GM12878 (cell line): ENCODE measurements around the gene MYBL2. TPM values are rescaled to one million over a fixed set of nuclear protein-coding genes. Genes with fewer than 3 reads are reported as not detected.

Experiments used
- ATAC-seq: fragments of 200-7000 bp; cut with Tn5 transposase; 3 replicates; pipeline ENCODE4 v1.9.1; 2020; ENCODE audit warnings: mild to moderate bottlenecking, moderate library complexity
- BruUV-seq: library from RNA; stranded (reverse); fragments of 400-500 nt; replicated peaks from 2 replicates; lab custom pipeline; 2021; lab: Mats Ljungman, UMichigan
- CTCF ChIA-PET: fragments of 300-600 bp; sonication (Branson Sonifier 250); formaldehyde crosslinking; extraction: SDS; loops from one replicate; lab custom pipeline; 2021; ENCODE audit warnings: inconsistent platforms; lab: Yijun Ruan, JAX
- POLR2A ChIA-PET: fragments of 350-600 bp; formaldehyde crosslinking; extraction: SDS; loops from one replicate; lab custom pipeline; 2021; ENCODE audit warnings: inconsistent platforms; lab: Charles Lee
- RAD21 ChIA-PET: fragments of 300-600 bp; sonication (Branson Sonifier 250); formaldehyde crosslinking; loops from one replicate; lab custom pipeline; 2023; ENCODE audit warnings: antibody characterized with exemption; ENCODE audit not compliant: unreplicated experiment; lab: Charles Lee
- SMC1A ChIA-PET: fragments of 300-600 bp; sonication (Branson Sonifier 250); formaldehyde crosslinking; loops from one replicate; lab custom pipeline; 2023; ENCODE audit not compliant: unreplicated experiment, uncharacterized antibody; lab: Charles Lee
- DNase-seq: peaks from one replicate; pipeline ENCODE4 v3.0.0-alpha.2; 2011; ENCODE audit warnings: low read depth, low spot score
- FAIRE-seq: peaks from 3 replicates; lab custom pipeline; 2011; peaks lifted over from hg19 to GRCh38; lab: Jason Lieb, UNC
- H2AFZ ChIP-seq: 2 replicates; pipeline ENCODE4 v1.6.0; 2011; ENCODE audit warnings: low read depth, low read length, control low read depth; ENCODE audit not compliant: control insufficient read depth
- H3K27ac ChIP-seq: 2 replicates; pipeline ENCODE4 v1.5.1; 2011; ENCODE audit warnings: control low read depth; ENCODE audit not compliant: control insufficient read depth, insufficient read depth
- H3K27me3 ChIP-seq, 2 experiments: replicated peaks in 1 of 2; 2 replicates each; pipeline versions ENCODE4 v1.6.0 to v1.6.1; 2011; ENCODE audit warnings: low read length in 1 of 2; ENCODE audit not compliant: control insufficient read depth in 2 of 2, insufficient read depth in 2 of 2
- H3K36me3 ChIP-seq, 2 experiments: 2 replicates each; pipeline ENCODE4 v1.5.1; 2011; ENCODE audit warnings: low read length in 1 of 2; ENCODE audit not compliant: control insufficient read depth in 2 of 2, insufficient read depth in 2 of 2
- H3K4me1 ChIP-seq: 2 replicates; pipeline ENCODE4 v1.6.1; 2011; ENCODE audit warnings: mild to moderate bottlenecking, low read length, moderate library complexity, mixed read lengths; ENCODE audit not compliant: control insufficient read depth, insufficient read depth
- H3K4me2 ChIP-seq: 2 replicates; pipeline ENCODE4 v1.6.0; 2011; ENCODE audit warnings: control low read depth; ENCODE audit not compliant: control insufficient read depth, insufficient read depth
- H3K4me3 ChIP-seq: fragments of 200-600 bp; sonication (generic); 2 replicates; pipeline ENCODE4 v1.5.1; 2016
- H3K79me2 ChIP-seq: 2 replicates; pipeline ENCODE4 v1.6.0; 2011; ENCODE audit warnings: low read length; ENCODE audit not compliant: control insufficient read depth, insufficient read depth
- H3K9ac ChIP-seq: 2 replicates; pipeline ENCODE4 v1.8.0; 2011; ENCODE audit warnings: low read length, control low read depth, mixed read lengths; ENCODE audit not compliant: control insufficient read depth, insufficient read depth
- H3K9me3 ChIP-seq: replicated peaks from 3 replicates; pipeline ENCODE4 v1.5.1; 2011; ENCODE audit warnings: mild to moderate bottlenecking, low read length; ENCODE audit not compliant: control insufficient read depth, insufficient read depth
- H4K20me1 ChIP-seq: 2 replicates; pipeline ENCODE4 v1.6.0; 2011; ENCODE audit not compliant: control insufficient read depth, insufficient read depth
- ASH2L ChIP-seq: fragments of 300-600, 200-600 bp; sonication (generic); IDR thresholded peaks from 2 replicates; pipeline ENCODE4 v1.6.1; 2017; ENCODE audit warnings: low read depth, mild to moderate bottlenecking, borderline replicate concordance
- FOS ChIP-seq: IDR thresholded peaks from 3 replicates; pipeline ENCODE4 v1.6.1; 2011; ENCODE audit warnings: borderline replicate concordance; ENCODE audit not compliant: insufficient read length; ENCODE audit errors: extremely low read depth
- MEF2A ChIP-seq: IDR thresholded peaks from 2 replicates; pipeline ENCODE4 v1.6.1; 2011; ENCODE audit warnings: low read depth, mild to moderate bottlenecking, low read length, moderate library complexity; ENCODE audit not compliant: insufficient read depth
- NFYA ChIP-seq: IDR thresholded peaks from 2 replicates; pipeline ENCODE4 v1.6.1; 2011; ENCODE audit warnings: low read depth, mild to moderate bottlenecking, low read length, improper control_type of control experiment, borderline replicate concordance
- NR2F1 ChIP-seq: fragments of 450-650 bp; conservative IDR thresholded peaks from 2 replicates; pipeline ENCODE4 v1.6.1; 2017; ENCODE audit warnings: mild to moderate bottlenecking
- PAX8 ChIP-seq: fragments of 450-650 bp; IDR thresholded peaks from 2 replicates; pipeline ENCODE4 v1.6.1; 2017; ENCODE audit warnings: mild to moderate bottlenecking, moderate library complexity
- PML ChIP-seq: IDR thresholded peaks from 2 replicates; pipeline ENCODE4 v1.6.1; 2012; ENCODE audit warnings: low read length, inconsistent platforms
- RCOR1 ChIP-seq: conservative IDR thresholded peaks from 2 replicates; pipeline ENCODE4 v1.6.1; 2012; ENCODE audit warnings: low read depth, low read length, improper control_type of control experiment
- RELB ChIP-seq: fragments of 450-650 bp; IDR thresholded peaks from 2 replicates; pipeline ENCODE4 v1.6.1; 2017; ENCODE audit warnings: low read depth, mild to moderate bottlenecking, moderate library complexity
- RFX5 ChIP-seq: IDR thresholded peaks from 2 replicates; pipeline ENCODE4 v1.6.1; 2011; ENCODE audit warnings: low read depth, low read length, improper control_type of control experiment
- SUPT20H ChIP-seq: IDR thresholded peaks from 2 replicates; pipeline ENCODE4 v1.6.1; 2011; ENCODE audit warnings: low read depth, mild to moderate bottlenecking, low read length, moderate library complexity, borderline replicate concordance; ENCODE audit not compliant: control insufficient read depth
- ZBTB40 ChIP-seq: fragments of 450-650 bp; IDR thresholded peaks from 2 replicates; pipeline ENCODE4 v1.6.1; 2016; ENCODE audit warnings: mild to moderate bottlenecking, moderate library complexity, borderline replicate concordance
- ZNF217 ChIP-seq: fragments of 450-650 bp; IDR thresholded peaks from 2 replicates; pipeline ENCODE4 v1.6.1; 2017; ENCODE audit warnings: antibody characterized with exemption, mild to moderate bottlenecking
- ZNF592 ChIP-seq: fragments of 450-650 bp; IDR thresholded peaks from 2 replicates; pipeline ENCODE4 v1.6.1; 2017; ENCODE audit warnings: mild to moderate bottlenecking, moderate library complexity
- WGBS: methylation state at CpG from one replicate; pipeline ENCODE4 v1.1.6; 2016; ENCODE audit warnings: low lambda C conversion rate; ENCODE audit not compliant: insufficient replicate concordance, insufficient coverage; ENCODE audit errors: missing lambda C conversion rate; 5-methylcytosine and 5-hydroxymethylcytosine counted together
- in situ Hi-C: fragments of 300-500 bp; cut with MboI; formaldehyde crosslinking; loops from 9 replicates; pipeline ENCODE4 v1.14.3; 2018; ENCODE audit warnings: mixed read lengths
- intact Hi-C: fragments of 100-400 bp; cut with micrococcal nuclease; formaldehyde crosslinking; loops from one replicate; pipeline ENCODE4 v1.14.2; 2022; ENCODE audit not compliant: unreplicated experiment
- polyA plus RNA-seq, 11 experiments: library from polyadenylated mRNA; depleted of rRNA in 4 of 11; unstranded in 6 of 11; stranded (reverse) in 5 of 11; fragments of >200 nt; fragmentation: Nextera tagmentation in 4 of 11; fragmentation: Illumina TruSeq in 1 of 11; extraction: Ambion mirVana in 4 of 11; extraction: Trizol in 1 of 11; gene quantifications; 1 replicate in 1 of 11; 2 replicates in 10 of 11; pipeline versions ENCODE4 v1.2.1 to v1.2.3, GENCODE V29; 2011 to 2016; ENCODE audit warnings: inconsistent platforms in 2 of 11, missing spikeins in 2 of 11, low read depth in 1 of 11
- total RNA-seq, 4 experiments: library from RNA; depleted of rRNA in 3 of 4; stranded (reverse); fragments of >200 nt in 3 of 4; fragmentation: Illumina TruSeq in 1 of 4; extraction: Trizol in 1 of 4; gene quantifications; 2 replicates each; pipeline versions ENCODE4 v1.2.1 to v1.2.3, GENCODE V29; 2013 to 2021

Gene MYBL2
- total and polyA plus RNA-seq, 10 of the 15 experiments (the other 5 are each of a cell fraction or from before 2014, with no cell fraction given): 4.5 to 213 (median 74.2) TPM

- Histone ChIP-seq H3K27me3 (no peaks in the 10 kb centered on the region), H3K79me2 (peaks cover 2% of the 10 kb centered on the region), H3K4me3 (no peak overlapping the region), H3K27ac (no peak overlapping the region), H4K20me1 (no peaks in the 10 kb centered on the region), H3K4me1 (peaks cover 12% of the 10 kb centered on the region), H3K4me2 (no peak overlapping the region), H3K9me3 (no peaks in the 10 kb centered on the region), H3K36me3 (peaks cover 10 to 13% of the 10 kb centered on the region in 2 experiments; a peak in 3 of 4 replicates), H3K9ac (no peak overlapping the region), H2AFZ (no peak overlapping the region)
- WGBS: 94% methylated on average over 13 of the region's 13 CpGs
- ChIA-PET RAD21 (no interaction called here), SMC1A (interaction anchor here (1.1 kb wide), 1 partner anchor 149 kb away, joined by 3 read pairs; no protein-coding TSS in a partner anchor), CTCF (no interaction called here), POLR2A (interaction anchor here (0.5 kb wide), 1 partner anchor 19 kb away, joined by 7 read pairs; no protein-coding TSS in a partner anchor)
- BruUV-seq: no TSS peak
- TF ChIP-seq RELB: no peak
- TF ChIP-seq RFX5: no peak
- no peak for TF ChIP-seq ZBTB40
- TF ChIP-seq ASH2L: no peak
- TF ChIP-seq SUPT20H: no peak
- TF ChIP-seq PML: no peak
- no peak for TF ChIP-seq MEF2A
- no peak for TF ChIP-seq FOS
- no peak for TF ChIP-seq NFYA
- no peak for TF ChIP-seq NR2F1
- no peak for TF ChIP-seq ZNF592
- TF ChIP-seq RCOR1: no peak
- TF ChIP-seq PAX8: no peak
- TF ChIP-seq ZNF217: no peak
- ATAC-seq: no peak
- no peak for FAIRE-seq
- no peak for DNase-seq
- intact Hi-C loops (no loop called here), in situ Hi-C loops (loop anchor here (5.0 kb wide), 1 partner anchor 235 kb away; no protein-coding TSS in a partner anchor)
Observed at GRCh38 chr20:43686820-43687219, 19.9 kb downstream of the MYBL2 start.
